ENCODE data around the gene EHMT1. TPM values are rescaled to one million over a fixed set of nuclear protein-coding genes. Genes with fewer than 3 reads are reported as not detected.

Gene EHMT1
- total RNA-seq, 1 donor = 31.4 TPM

DNA sequence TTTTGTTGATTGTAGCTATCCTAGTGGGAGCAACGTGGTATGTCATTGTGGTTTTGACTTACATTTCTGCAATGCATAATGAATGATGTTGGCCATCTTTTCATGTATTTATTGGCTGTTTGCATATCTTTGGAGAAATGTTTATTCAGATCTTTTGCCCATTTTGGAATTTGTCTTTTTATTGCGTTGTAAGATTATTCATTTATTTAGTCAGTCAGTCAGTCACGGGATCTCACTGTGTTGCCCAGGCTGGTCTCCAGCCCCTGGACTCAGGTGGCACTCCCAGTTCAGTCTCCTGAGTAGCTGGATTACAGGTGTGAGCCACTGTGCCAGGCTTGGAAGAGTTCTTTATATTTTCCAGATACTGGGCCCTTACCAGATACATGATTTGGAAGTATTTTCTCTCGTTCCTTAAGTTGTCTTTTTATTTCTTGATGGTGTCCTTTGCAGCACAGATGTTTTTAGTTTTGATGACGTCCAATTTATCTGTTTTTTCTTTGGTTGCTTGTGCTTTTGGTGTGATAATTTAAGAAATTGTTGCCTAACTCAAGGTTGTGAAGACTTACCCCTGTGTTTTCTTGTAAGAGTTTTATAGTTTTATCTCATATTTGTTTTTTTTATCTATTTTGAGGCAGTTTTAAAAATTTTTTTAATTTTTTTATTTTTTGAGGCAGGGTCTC is 67.1 kb downstream of the EHMT1 start:
- no peak overlapping the region for H3K4me3 ChIP-seq (ENCODE audit: low read depth, low read length)
- DNase-seq (ENCODE audit: low read depth) = peak; percentile 44
- TF ChIP-seq, protein P1, sequence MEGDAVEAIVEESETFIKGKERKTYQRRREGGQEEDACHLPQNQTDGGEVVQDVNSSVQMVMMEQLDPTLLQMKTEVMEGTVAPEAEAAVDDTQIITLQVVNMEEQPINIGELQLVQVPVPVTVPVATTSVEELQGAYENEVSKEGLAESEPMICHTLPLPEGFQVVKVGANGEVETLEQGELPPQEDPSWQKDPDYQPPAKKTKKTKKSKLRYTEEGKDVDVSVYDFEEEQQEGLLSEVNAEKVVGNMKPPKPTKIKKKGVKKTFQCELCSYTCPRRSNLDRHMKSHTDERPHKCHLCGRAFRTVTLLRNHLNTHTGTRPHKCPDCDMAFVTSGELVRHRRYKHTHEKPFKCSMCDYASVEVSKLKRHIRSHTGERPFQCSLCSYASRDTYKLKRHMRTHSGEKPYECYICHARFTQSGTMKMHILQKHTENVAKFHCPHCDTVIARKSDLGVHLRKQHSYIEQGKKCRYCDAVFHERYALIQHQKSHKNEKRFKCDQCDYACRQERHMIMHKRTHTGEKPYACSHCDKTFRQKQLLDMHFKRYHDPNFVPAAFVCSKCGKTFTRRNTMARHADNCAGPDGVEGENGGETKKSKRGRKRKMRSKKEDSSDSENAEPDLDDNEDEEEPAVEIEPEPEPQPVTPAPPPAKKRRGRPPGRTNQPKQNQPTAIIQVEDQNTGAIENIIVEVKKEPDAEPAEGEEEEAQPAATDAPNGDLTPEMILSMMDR (IDR thresholded peaks at IDR 0.05; ENCODE audit: insufficient read depth, low read length) = no peak

DNA sequence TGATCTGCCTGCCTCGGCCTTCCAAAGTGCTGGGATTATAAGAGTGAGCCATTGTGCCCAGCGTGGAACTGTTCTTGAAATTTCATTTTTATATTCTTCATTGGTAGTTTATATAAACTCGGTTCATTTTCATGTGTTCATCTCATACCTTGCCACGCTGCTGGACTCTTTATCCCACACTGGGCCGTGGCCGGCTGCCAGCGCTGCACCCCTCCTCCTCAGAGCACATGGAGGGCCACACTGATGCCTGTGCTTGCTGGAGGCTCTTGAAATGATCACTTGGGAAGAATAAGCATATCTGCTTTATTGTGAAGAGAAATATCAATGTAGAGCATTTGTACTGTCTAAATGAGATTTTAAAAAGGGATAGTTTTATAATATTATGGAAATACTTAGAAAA is 69.5 kb downstream of the EHMT1 start:
- TF ChIP-seq, protein P1 (IDR thresholded peaks at IDR 0.05; ENCODE audit: insufficient read depth, low read length) = no peak
- no peak overlapping the region for H3K4me3 ChIP-seq (ENCODE audit: low read depth, low read length)
- DNase-seq (ENCODE audit: low read depth) = no peak

DNA sequence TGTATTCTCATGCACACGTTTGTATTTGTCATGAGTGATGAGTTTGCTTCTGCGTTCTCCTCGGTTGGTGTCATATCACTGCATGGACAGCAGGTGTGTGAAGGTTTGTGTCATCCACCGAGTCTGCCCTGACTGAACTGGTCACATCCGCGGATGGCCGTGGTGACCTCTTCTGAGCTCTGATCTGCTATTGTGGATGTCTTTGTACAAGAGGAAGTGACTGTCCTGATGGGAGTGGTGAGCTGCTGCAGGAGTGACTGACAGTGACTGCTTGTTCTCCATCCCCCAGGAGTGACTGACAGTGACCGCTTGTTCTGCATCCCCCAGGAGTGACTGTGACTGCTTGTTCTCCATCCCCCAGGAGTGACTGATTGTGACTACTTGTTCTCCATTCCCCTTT is 69.9 kb downstream of the EHMT1 start:
- TF ChIP-seq, protein P1 (IDR thresholded peaks at IDR 0.05; ENCODE audit: insufficient read depth, low read length) = no peak
- no peak for DNase-seq (ENCODE audit: low read depth)
- no peak overlapping the region for H3K4me3 ChIP-seq (ENCODE audit: low read depth, low read length)

DNA sequence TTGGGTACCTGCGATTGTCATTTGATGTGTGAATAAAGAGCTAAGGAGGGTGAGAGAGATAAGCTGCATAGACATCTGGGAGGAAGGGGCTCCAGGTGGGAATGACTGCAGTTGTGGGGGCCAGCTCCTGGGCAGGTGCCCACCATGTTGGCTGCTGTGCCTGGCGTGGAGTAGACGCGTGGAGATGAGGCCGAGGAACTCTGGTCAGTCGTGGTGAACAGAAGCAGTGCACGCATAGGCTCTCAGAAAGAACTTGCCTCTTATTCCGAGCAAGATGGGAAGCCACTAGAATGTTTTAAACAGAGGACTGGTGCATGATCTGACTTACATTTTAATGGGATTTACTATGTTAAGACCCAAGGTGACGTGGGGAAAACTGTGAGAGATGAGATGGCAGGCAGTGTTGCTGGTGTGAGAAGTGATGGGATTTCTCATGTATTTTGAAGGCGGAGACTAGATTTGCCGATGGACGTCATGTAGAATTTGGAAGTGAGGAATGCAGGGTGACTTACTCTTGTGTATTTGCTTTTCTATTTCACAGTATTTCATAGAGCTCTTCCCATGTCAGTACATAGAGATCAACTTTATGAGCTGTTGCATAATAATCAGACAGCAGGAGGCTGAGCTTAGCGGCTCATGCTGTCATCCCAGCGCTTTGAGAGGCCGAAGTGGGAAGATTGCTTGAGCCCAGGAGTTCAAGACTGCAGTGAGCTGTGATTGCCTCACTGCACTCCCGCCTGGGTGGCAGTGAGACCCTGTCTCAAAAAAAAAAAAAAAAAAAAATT is 71.1 kb downstream of the EHMT1 start:
- no peak overlapping the region for H3K4me3 ChIP-seq (ENCODE audit: low read depth, low read length)
- TF ChIP-seq, protein P1 (IDR thresholded peaks at IDR 0.05; ENCODE audit: insufficient read depth, low read length) = no peak
- peak; percentile 48 for DNase-seq (ENCODE audit: low read depth)

DNA sequence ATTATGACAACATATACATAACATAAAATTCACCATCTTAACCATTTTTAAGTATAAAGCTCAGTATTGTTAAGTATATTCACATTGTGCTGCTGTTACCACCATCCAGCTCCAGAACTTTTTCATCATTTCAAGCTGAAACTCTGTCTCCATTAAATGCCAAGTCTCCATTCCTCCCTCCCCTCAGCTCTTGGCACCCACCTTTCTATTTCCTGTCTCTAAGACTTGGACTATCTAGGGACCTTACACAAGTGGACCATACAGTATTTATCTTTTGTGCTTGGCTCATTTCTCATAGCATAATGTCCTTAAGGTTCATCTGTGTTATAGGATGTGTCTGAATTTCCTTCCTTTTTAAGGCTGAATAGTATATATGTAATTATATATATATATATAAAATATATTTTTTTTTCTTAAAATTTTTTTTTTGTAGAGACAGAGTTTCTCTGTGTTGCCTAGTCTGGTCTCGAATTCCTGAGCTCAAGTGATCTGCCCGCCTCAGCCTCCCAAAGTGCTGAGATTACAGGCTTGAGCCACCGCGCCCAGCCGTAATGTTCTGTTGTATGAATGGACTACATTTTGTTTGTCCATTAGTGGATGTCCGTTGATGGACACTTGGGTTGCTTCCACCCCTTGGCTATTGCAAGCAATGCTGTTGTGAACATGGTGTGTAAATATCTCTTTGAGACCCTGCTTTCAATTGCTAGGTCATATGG is 72.3 kb downstream of the EHMT1 start:
- no peak overlapping the region for H3K4me3 ChIP-seq (ENCODE audit: low read depth, low read length)
- TF ChIP-seq, protein P1 (IDR thresholded peaks at IDR 0.05; ENCODE audit: insufficient read depth, low read length) = no peak
- DNase-seq (ENCODE audit: low read depth) = peak; percentile 52

DNA sequence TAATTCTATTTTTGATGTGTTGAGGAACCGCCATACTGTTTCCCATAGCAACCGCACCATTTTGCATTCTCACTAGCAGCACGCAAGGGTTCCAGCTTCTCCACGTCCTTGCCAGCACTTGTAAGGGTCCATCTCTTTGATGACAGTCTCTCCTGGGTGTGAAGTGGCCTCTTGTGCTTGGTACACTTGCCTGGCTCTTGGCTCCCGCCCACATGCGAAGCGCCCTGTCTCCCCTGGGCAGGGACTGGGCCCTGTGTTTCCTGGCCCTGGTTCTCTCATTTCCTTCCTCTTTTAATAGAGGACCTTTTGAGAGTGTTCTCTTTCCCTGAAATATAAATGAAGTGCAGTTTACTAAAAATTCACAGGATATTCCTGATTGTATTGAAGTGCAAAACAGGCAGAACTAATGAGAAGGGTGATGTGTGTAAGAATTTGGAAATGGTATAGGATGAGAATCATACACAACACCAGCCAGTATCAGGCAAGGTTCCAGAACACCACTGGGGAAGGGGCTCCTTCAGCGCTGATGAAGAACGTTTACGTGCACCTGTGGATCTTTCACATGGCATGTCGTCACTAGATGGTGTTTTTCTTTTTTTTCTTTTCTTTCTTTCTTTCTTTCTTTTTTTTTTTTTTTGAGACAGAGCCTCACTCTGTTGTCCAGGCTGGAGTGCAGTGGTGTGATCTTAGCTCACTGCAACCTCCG is 73.0 kb downstream of the EHMT1 start:
- no peak overlapping the region for H3K4me3 ChIP-seq (ENCODE audit: low read depth, low read length)
- DNase-seq (ENCODE audit: low read depth) = no peak
- TF ChIP-seq, protein P1 (IDR thresholded peaks at IDR 0.05; ENCODE audit: insufficient read depth, low read length) = no peak

All from fibroblast of the aortic adventitia (primary cell).